ENCODE measurements around the gene OR52H1.

OR52H1 gene

GRCh38 chr11:5556596-5557188 is 8.4 kb upstream of the OR52H1 start:
- no peak overlapping the region for H3K27ac ChIP-seq
- no peak for TF ChIP-seq CTCF (IDR thresholded peaks at IDR 0.05)
- no peak for DNase-seq (ENCODE audit: low spot score)
- H3K4me3 ChIP-seq = no peak overlapping the region

GRCh38 chr11:5553343-5553742 is 5.0 kb upstream of the OR52H1 start:
- DNase-seq (ENCODE audit: low spot score) = no peak
- TF ChIP-seq CTCF (IDR thresholded peaks at IDR 0.05) = no peak
- no peak overlapping the region for H3K4me3 ChIP-seq

GRCh38 chr11:5550440-5551095 is 2.2 kb upstream of the OR52H1 start:
- no peak for DNase-seq (ENCODE audit: low spot score)
- H3K27ac ChIP-seq = no peak overlapping the region

More at GRCh38 chr11:5553343-5553742, 5.0 kb upstream of the OR52H1 start:
- no peak overlapping the region for H3K27ac ChIP-seq

GRCh38 chr11:5547982-5548381 is 358 bp downstream of the OR52H1 start:
- no peak for DNase-seq (ENCODE audit: low spot score)
- Histone ChIP-seq H3K4me3 (no peak overlapping the region), H3K27ac (no peak overlapping the region)
- TF ChIP-seq CTCF (IDR thresholded peaks at IDR 0.05) = no peak

More at GRCh38 chr11:5550440-5551095, 2.2 kb upstream of the OR52H1 start:
- no peak for TF ChIP-seq CTCF (IDR thresholded peaks at IDR 0.05)
- H3K4me3 ChIP-seq = no peak overlapping the region

- Histone ChIP-seq H3K27ac (no peak overlapping the region), H3K4me3 (no peak overlapping the region)
- no peak for TF ChIP-seq CTCF (IDR thresholded peaks at IDR 0.05)
- DNase-seq (ENCODE audit: low spot score) = no peak
Measured at GRCh38 chr11:5546457-5546856, 1.9 kb downstream of the OR52H1 start.

- Histone ChIP-seq H3K4me3 (no peak overlapping the region), H3K27ac (no peak overlapping the region)
- DNase-seq (ENCODE audit: low spot score) = no peak
- no peak for TF ChIP-seq CTCF (IDR thresholded peaks at IDR 0.05)
Measured at GRCh38 chr11:5541427-5541826, 6.9 kb downstream of the OR52H1 start.

GRCh38 chr11:5536482-5536881 is 11.9 kb downstream of the OR52H1 start:
- DNase-seq (ENCODE audit: low spot score) = no peak
- Histone ChIP-seq H3K27ac (no peak overlapping the region), H3K4me3 (no peak overlapping the region)
- TF ChIP-seq CTCF (IDR thresholded peaks at IDR 0.05) = no peak

Measured in coronary artery (tissue), 2 donors.